Stimulated activated CD8-positive, alpha-beta memory T cell treated with anti-CD3 and anti-CD28 coated beads, Interleukin-2, amount 100 ng/mL, for 1 hour (primary cell): ENCODE data around the gene PSG11.
"Not testable (repeated sequence)": the region's sequence is repeated elsewhere in the genome, so short reads cannot be mapped to it uniquely, and the experiment has no call there.

Experiments
- DNase-seq, 2 donors: peaks; one replicate each; pipeline ENCODE4 v3.0.0-alpha.2; 2020; ENCODE audit warnings: low read depth in 2 of 2

Gene PSG11

DNA sequence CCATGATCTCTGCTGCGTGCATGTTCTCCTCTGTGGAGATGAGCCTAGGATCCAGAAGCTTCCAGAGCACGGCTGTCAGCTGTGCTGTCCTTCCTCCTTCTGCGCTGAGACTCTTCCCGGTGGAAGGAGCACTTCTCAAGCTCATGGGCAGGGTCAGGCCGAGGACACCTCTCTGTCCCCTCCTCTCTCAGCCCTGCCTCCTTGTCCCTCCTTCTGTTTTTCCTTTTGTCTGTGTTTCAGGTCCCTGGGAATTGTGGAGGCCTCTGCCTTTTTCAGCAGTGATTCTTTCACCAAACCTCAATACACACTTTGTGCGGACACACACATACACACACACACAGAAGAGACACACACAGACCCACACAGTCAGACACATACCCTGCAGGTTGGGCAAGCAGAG is at the start of gene PSG11:
Gene PSG11 (minus strand): TSS at position 101 of the 400 bp plus-strand sequence. CDS start 97 bp downstream, at position 4.
- not testable (repeated sequence) for DNase-seq

DNA sequence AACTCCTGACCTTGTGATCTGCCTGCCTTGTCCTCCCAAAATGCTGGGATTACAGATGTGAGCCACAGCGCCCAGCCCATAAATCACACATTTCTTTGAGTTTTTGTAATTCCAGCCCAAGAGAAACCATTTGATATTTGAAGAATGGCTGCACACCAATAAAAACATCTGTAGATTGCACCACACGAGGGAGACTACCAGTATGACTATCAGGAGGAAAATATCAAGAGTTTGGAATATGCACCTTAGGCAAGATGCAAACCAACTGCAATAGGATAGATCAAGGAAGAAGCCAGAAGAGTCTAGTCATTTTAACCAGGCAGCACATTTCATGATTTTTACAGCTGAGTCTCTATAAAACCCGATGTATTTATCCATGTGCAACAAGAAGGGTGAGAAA is 36.1 kb upstream of the PSG11 start:
- not testable (repeated sequence) for DNase-seq

DNA sequence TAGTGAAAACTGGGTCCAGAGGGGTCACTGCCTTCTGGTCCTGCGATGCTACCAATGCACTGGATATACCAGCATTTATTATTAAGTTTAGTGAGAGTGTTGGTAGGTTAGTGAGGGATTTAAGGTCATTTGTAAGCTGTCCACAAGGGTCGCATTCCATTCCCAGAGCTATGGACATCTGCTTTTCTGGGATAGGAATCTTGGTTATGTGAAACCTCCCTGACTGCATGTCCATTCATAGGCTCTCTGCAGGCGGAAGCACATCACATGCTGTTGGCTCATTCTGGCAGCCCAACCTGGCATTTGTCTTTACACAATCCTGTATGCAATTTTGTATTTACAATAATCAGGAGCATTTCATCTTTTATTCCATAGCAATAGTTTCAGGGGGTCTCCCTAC is 35.1 kb upstream of the PSG11 start:
- not testable (repeated sequence) for DNase-seq

DNA sequence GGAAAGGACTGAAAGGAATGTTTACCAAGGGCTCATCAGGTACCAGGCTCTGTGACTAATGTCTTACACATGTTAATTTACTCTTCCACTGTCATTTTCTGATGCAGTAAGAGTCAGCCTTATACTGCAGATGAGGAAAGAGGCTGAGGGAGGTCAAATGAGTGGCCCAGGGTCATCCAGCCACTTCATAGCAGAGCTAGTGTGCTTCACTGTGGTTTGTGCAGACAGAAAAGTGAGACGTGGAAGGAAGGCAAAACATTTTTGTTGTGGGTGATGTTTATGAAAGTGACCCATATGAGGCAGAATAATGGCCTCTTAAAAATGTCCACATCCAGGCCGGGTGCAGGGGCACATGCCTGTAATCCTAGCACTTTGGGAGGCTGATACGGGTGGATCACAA is 34.0 kb upstream of the PSG11 start:
- DNase-seq: not testable (repeated sequence)

DNA sequence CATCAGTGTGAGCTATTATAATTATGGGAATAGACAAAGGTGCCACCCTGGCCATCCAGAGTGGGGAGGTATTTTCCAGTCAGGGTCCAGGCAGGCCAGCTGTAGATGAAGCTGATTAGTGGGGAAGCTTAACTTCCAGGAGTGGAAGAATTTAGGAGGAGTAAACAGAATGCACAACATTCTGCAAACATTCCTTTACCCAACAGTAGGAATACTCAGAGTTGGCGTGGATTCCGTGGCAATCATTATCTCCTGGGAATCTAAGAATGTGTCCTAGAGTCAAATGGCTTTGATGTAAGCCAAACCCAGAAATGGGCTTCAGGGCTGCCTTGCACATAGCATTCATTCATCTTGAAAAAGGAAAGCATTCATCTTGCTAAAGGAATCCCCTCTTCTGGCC is 33.2 kb upstream of the PSG11 start:
- not testable (repeated sequence) for DNase-seq

DNA sequence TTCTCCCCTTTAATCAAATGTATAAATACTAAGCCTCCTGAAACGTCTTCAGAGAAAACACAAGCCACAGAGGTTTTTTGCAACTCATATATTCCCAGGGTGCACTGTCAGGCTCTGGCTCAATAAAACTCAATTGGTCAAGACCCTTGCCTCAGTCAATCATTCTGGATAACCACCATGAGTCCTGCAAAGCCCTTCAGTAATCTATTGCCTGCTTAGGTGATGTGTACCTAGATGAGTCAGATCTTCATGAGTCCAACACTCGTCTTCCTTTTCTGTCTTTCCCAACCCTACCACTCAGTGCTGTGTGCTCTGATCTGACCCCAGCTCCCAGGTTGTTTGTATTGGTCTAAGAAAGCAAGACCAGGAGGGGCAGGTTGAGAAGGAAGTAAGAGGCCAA is 32.2 kb upstream of the PSG11 start:
- DNase-seq: not testable (repeated sequence)

DNA sequence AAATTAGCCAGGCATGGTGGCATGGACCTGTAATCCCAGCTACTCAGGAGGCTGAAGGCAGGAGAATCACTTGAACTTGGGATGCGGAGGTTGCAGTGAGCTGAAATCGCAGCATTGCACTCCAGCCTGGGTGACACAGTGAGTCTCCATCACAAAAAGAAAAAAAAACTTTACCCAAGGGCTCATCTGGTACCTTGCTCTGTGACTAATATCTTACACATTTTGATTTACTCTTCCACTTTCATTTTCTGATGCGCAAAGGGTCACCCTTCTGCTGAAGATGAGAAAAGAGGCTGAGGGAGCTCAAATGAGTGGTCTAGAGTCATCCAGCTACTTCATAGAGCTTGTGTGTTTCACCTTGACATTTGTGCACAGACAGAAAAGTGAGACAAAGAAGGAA is 21.7 kb upstream of the PSG11 start:
- DNase-seq: not testable (repeated sequence)

DNA sequence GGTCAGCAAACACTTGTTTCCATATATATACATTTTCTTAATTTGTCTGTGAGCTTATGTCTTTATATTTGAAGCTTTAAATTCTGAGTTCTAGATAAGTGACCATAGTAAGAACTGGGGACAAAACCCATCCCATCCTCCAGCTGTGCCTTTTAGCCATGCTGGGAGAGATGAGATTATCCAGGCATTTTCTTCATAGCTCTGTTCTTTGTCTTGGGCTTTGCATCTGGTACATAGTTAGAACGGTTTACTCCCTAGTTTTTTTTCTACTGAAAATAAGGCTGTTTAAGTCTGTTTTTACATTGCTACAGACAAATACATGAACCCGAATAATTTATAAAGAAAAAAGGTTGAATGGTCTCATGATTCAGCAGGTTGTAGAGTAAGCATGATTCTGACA is 20.3 kb upstream of the PSG11 start:
- DNase-seq: not testable (repeated sequence)

DNA sequence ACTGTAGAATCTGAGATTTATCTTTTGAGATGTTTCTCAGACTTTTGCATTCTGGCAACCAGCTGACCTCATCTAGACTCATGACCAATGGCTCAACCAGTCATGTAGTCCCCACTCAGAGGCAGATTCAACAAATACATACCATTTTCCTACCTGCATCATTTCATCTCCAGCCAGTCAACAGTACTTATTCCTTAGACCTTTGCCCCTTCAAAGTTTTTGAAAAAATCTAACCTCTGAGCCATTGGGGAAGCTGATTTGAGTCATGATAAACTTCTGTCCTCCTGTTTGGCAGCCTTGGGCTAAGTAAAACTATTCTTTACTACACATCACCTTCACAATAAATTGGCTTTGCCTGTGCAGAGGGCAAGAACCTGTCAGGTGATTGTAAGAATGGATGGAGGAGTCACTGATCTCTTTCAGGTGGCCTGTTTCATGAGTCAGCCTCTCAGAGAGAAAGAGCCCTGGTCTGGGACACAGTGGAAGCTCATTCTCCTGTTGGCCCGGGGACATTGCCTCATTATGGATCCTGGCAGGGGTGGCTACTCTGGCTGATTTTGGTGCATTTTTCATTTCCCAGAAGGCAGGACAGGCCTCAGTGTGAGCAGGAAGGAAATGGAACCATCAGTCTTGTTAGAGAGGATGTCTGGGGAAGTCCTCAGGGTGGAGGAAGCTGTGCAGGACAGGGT is 17.4 kb upstream of the PSG11 start:
- not testable (repeated sequence) for DNase-seq

DNA sequence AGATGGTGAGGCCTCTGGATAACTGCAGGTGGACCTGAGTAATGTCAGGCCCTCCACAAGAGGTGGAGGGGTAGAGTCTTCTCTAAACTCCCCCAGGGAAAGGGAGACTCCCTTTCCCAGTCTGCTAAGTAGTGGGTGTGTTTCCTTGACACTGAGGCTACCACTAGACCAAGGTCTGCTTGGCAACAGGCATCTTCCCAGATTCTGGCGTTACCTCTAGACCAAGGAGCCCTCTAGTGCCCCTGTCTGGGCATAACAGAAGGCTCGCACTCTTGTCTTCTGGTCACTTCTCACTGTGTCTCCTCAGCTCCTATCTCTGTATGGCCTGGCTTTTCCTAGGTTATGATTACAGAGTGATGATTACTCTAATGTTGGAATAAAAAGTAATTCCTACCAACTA is 5.4 kb upstream of the PSG11 start:
- not testable (repeated sequence) for DNase-seq

DNA sequence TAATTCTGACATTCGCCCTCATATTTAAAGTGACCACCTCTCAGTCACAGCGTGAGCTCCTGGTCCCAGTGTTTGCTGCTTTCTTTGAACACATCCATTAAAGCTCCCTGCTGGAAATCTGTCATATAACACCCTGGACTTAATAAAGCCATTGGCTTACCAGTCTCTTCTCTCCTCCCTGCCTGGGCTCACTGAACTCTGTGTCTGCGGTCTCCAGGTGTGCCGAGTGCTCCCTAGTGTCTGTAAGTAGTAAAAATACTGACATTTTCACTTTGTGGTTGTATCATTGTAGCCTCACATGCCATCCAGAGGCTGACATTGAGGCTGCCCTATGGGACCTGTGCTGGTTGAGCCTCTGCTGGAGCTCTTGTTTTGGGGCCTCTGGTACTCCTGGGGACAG is 2.6 kb upstream of the PSG11 start:
- DNase-seq: no peak

DNA sequence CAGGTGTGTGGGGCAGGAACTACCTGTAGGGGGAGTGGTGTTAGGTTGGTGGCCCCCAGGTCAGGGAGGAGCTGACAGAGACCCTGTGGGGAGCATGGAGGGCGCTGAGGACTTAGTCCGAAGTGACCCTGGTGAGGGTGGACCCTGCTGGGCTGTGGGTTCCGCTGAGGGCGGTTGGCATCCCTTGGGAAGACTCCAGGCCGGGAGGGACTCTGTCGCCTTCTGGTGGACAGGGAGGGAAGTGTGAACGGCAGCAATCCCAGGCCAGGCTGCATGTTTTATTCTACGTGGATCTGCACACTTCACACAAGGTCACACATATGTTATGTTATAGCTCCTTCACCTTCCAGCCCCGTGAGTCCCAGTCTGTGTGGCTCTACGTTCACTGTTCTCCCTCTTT is 1.7 kb upstream of the PSG11 start:
- DNase-seq: not testable (repeated sequence)

DNA sequence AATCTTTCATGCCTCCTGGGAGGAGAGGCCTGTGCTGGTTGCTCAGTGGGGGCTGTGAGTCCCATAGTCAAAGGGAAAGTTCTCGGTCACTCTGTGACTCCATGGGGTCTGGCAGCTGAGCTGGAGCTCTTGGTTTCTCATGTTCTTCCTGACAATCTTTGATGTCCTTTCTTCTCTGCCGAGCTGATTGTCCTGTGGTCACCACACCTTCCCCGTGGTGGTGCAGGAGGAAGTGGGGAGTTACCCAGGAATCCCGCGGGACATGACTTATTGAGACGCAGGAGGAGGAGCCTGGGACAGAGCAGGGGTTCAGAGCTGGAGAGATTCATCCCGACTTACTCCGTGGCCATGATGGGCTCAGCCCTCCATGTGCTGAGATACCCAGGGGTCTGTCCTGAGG is 792 bp upstream of the PSG11 start:
- DNase-seq: not testable (repeated sequence)

DNA sequence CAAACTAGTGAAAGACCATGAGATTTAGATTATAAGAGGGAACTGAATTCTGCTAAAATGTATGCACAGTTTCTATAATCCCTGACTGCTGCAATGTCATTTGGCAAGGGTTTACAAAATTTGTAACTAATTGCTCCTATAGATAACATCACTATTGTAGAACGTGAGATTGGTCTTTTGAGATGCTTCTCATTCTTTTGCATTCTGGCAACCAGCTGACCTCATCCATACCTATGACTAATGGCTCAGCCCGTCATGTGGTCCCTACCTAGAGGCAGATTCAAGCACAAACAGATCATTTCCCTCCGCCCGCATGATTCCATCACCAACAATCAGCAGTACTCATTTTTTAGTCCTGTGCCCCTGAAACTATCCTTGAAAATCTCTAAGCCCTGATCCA is 4.2 kb downstream of the PSG11 start:
- not testable (repeated sequence) for DNase-seq

DNA sequence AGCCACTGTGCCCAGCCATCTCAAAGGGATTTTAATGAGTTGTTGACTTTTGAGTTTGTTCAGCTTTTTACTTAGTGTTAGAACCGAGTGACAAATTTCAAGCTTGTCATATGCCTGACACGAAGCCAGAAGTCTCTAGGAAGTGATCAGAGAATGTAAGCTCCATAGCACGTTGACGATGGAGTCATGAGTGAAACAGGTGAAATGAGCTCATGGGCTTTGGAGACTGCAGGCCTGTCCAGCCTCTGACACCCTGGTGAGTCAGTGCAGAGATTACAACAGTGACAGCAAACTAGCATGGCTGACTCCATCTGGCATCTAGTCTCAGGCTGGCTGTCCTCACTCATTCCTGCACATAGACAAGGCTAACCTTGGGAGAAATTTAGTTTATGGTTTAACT is 4.6 kb downstream of the PSG11 start:
- not testable (repeated sequence) for DNase-seq

DNA sequence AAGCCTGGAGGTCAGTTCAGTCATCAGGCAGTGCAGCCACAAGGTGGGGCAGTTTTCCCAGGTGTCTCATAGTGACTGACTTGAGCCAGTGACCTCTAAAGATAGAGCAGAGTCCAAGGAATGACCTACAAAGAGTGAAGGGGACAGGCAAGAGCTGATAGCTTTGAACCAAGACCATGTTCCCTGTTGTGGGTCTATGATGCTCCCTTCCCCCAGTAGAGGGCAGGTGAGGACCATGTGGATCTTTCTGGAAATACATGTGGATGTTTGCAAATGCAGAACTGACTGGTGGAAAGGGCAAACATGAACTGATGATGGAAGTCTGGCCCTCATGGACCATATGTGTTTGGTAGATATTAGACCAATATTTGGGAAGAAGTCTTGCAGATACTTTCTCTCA is 6.7 kb downstream of the PSG11 start:
- DNase-seq: not testable (repeated sequence)

DNA sequence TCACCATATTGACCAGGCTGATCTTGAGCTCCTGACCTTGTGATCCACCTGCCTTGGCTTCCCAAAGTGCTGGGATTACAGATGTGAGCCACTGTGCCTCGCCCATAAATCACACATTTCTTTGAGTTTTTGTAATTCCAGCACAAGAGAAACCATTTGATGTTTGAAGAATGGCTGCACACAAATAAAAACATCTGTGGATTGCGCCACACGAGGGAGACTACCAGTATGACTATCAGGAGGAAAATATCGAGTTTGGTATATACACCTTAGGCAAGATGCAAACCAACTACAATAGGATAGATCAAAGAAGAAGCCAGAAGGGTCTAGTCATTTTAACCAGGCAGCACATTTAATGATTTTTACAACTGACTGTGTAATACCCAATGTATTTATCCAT is 20.4 kb downstream of the PSG11 start:
- DNase-seq: not testable (repeated sequence)

DNA sequence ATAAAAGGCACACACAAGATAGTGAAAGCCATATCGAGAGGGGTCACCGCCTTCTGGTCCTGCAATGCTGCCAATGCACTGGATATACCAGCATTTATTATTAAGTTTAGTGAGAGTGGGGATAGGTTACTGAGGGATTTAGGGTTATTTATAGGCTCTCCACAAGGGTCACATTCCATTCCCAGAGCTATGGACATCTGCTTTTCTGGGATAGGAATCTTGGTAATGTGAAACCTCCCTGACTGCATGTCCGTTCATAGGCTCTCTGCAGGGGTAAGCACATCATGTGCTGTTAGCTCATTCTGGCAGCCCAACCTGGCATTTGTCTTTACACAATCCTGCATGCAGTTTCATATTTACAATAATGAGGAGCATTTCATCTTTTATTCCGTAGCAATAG is 21.4 kb downstream of the PSG11 start:
- DNase-seq: not testable (repeated sequence)

DNA sequence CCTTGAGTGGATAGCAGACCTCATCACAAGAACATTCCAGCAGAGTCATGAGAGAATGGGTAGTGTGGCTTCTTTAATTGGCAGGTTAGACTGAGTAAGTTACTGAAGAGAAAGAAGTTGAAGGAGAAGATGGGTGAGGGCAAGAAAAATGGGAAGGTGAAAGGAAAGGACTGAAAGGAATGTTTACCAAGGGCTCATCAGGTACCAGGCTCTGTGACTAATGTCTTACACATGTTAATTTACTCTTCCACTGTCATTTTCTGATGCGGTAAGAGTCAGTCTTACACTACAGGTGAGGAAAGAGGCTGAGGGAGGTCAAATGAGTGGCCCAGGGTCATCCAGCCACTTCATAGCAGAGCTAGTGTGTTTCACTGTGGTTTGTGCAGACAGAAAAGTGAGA is 22.6 kb downstream of the PSG11 start:
- DNase-seq: not testable (repeated sequence)

DNA sequence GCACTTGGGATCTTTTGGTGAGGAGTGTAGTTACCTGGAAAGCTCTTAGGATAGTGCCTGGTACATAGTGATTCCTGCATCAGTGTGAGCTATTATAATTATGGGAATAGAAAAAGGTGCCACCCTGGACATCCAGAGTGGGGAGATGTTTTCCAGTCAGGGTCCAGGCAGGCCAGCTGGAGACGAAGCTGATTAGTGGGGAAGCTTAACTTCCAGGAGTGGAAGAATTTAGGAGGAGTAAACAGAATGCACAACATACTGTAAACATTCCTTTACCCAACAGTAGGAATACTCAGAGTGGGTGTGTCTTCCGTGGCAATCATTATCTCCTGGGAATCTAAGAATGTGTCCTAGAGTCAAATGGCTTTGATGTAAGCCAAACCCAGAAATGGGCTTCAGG is 23.3 kb downstream of the PSG11 start:
- not testable (repeated sequence) for DNase-seq

DNA sequence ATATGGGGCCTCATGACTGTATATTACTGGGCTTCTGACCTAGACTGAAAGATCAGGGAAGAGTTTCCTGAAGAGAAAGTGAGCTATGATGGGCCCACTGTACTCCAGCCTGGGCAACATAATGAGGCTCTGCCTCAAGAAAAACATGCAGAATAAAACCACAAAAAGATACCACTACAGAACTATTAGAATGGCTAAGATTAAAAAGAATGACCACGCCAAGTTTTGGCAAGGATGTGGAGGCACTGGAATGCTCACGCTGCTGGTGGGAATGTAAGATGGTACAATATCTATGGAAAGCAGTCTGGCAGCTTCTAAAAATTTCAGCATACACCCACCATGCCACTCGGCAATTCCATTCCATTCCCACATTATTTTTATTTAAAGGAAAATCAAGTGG is 30.1 kb downstream of the PSG11 start:
- DNase-seq: not testable (repeated sequence)

DNA sequence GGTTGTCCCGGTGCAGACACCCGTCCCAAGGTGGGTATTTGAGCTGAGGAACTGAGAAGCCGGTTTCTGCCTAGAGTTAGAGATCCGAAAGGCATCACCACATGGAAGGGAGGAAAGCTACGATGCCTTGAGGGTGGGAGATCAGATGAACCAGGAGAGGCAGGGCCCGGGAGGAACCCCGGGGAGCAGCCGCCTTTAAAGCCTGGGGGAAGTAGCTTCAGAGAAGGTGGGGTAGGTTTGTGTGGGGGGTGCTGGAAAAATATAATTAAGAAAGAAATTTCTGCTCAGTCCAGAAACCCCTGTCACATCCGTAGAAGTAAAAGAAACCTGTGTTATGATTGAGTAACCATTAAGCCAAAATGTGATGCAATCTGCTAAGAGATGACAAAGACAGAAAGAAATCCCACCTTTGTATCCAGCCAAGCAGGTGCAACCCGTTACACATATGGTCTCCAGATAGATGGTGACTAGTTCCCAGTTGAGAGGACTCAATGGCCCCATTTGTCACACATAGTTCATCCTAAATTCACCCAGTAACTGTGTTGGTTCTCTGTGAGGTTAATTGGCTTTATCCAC is 34.2 kb downstream of the PSG11 start:
- not testable (repeated sequence) for DNase-seq

DNA sequence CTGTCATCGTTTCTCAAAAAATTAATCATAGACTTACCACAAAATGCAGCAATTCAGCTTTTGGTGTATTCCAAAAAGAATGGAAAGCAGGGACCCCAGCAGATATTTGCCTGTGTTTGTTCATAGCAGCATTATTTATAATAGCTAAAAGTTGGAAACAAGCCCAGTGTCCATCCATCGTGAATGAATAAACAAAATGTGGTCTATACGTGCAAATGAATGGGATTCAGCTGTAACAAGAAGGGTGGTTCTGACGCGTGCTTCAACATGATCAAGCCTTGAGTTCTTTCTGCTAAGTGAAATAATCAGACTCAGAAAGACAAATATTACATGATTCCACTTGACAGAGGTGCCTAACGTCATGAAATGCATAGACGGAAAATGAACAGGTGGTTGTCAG is 36.4 kb downstream of the PSG11 start:
- DNase-seq: no peak

DNA sequence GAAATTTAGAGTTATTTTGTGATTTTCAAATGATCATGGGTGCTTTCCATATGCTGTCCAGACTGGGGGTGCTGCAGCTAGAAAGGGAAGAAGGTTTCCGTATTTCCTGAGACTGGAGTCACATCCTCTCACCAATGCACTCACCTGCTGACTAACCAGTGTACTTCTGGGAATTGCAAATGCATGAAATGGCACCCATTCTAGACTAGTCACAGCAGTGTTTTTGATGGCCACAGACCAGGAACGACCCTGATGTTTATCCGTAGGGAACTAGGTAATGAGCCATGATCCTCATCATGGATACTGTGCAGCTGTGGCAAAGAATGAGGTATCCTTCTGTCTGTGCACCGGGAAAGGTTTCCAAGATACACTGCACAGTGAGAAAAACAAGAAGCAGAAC is 37.1 kb downstream of the PSG11 start:
- not testable (repeated sequence) for DNase-seq
